Stimulated activated CD8-positive, alpha-beta memory T cell treated with anti-CD3 and anti-CD28 coated beads, Interleukin-12 subunit alpha, Interleukin-12 subunit beta, amount 100 ng/mL, for 4 hours (primary cell): Measurements from ENCODE around the gene SULT1A2.
"Not testable (repeated sequence)": the region's sequence is repeated elsewhere in the genome, so short reads cannot be mapped to it uniquely, and the experiment has no call there.

Experiments
- DNase-seq: peaks from one replicate; pipeline ENCODE4 v3.0.0-alpha.2; 2020; ENCODE audit warnings: low read depth

Gene SULT1A2

GRCh38 chr16:28609631-28610594, 13.1 kb upstream of the SULT1A2 start, which contains the start of gene SULT1A1:
Gene SULT1A1, minus strand, starts transcription at chr16:28610044. Its CDS starts 1,189 bp downstream, at chr16:28608855.
- DNase-seq, result no peak

- not testable (repeated sequence) for DNase-seq
These were observed 12.2 kb upstream of the SULT1A2 start for GRCh38 chr16:28608867-28609596.

GRCh38 chr16:28608496-28608808, 11.6 kb upstream of the SULT1A2 start:
- not testable (repeated sequence) for DNase-seq

- DNase-seq, result not testable (repeated sequence)
These were observed 11.0 kb upstream of the SULT1A2 start for GRCh38 chr16:28607681-28608495.

- no peak for DNase-seq
These were observed 10.3 kb upstream of the SULT1A2 start for GRCh38 chr16:28607116-28607623.

- DNase-seq, result no peak
These were observed 9.7 kb upstream of the SULT1A2 start for GRCh38 chr16:28606291-28607115.

- no peak for DNase-seq
These were observed 7.3 kb upstream of the SULT1A2 start for GRCh38 chr16:28604186-28604565.

- no peak for DNase-seq
These were observed 6.7 kb upstream of the SULT1A2 start for GRCh38 chr16:28603381-28604185.

- DNase-seq, result no peak
These were observed 5.7 kb upstream of the SULT1A2 start for GRCh38 chr16:28602529-28602928.

- DNase-seq, result not testable (repeated sequence)
These were observed 5.2 kb upstream of the SULT1A2 start for GRCh38 chr16:28602062-28602461.

GRCh38 chr16:28601589-28601988, 4.7 kb upstream of the SULT1A2 start:
- not testable (repeated sequence) for DNase-seq

- not testable (repeated sequence) for DNase-seq
These were observed 4.1 kb upstream of the SULT1A2 start for GRCh38 chr16:28600965-28601364.

- not testable (repeated sequence) for DNase-seq
These were observed 2.8 kb upstream of the SULT1A2 start for GRCh38 chr16:28599377-28600285.

GRCh38 chr16:28597692-28598261, 927 bp upstream of the SULT1A2 start:
- DNase-seq, result no peak

- DNase-seq, result no peak
These were observed 677 bp downstream of the SULT1A2 start for GRCh38 chr16:28596115-28596630.

GRCh38 chr16:28595451-28595850, 1.4 kb downstream of the SULT1A2 start:
- DNase-seq, result not testable (repeated sequence)

GRCh38 chr16:28592979-28593553, 3.8 kb downstream of the SULT1A2 start:
- no peak for DNase-seq

GRCh38 chr16:28592511-28592910, 4.3 kb downstream of the SULT1A2 start:
- no peak for DNase-seq
